Smooth muscle cell of the brain vasculature (primary cell): Measurements from ENCODE around the gene RPS6KA2.

Experiments
- DNase-seq: peaks from one replicate; pipeline ENCODE4 v3.0.0-alpha.2; 2012; ENCODE audit warnings: low read depth, low spot score

Gene RPS6KA2

DNA sequence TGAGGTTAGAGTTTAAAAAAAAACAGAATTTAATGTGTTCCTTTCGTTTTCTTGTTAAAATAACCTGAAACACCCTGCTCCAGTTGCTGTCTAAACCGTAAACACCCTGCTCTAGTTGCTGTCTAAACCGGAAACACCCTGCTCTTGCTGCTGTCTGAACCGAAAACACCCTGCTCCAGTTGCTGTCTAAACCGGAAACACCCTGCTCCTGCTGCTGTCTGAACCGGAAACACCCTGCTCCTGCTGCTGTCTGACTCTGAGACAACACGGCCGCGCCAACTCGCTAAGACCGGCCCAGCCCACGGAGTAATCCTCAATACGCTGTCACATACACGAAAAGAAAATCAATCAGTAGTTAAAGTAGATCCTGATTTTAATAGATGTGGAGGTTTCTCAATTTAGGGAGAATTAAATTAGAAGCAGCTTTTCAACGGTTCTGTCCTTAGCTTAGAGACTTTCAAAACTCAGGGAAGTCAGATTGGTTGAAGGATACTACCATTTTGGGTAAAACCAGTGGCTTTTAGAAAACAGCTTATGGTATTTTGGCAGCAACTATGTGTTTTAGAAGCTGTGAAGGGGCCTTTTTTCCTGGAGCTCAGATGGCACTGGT, 138.9 kb downstream of the RPS6KA2 start:
- DNase-seq, result peak; percentile 10

DNA sequence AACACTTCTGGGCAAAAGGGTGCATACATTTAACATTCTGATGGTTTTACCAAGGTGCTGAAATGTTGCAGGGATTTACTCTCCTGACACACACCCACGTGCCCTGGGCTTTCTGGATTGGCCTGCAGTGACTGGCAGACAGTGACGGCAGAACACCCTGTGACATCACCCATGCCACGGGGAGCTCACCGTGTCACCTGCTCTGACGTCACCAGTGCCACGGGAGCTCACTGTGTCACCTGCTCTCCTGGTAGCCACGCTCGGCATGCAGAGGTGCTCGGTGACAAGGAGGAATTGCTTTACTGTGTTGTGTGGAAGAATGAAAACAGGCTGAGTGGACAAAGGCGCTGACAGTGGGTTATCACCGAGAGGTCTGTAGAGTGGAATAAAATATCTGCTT, 139.9 kb downstream of the RPS6KA2 start:
- DNase-seq, result no peak

DNA sequence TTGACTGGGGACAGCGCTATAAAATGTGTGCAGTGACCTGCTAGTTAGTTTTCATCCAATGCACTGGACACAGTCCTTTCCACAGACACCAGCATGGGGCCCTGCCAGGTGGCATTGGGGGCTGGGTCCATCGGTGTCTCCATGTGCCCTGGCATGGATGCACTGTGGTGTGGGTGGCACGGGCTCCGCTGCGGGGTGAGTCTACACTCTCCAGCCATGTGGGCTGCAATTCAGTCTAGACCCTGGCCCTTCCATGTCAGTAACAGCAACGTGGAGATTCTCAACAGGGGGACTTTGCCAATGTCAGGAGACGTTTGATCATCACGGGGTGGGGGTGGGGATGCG, 140.5 kb downstream of the RPS6KA2 start:
- no peak for DNase-seq

GRCh38 chr6:166485651-166486535, 141.2 kb downstream of the RPS6KA2 start:
- DNase-seq, result no peak

GRCh38 chr6:166484863-166485262, 142.2 kb downstream of the RPS6KA2 start:
- DNase-seq, result no peak

- DNase-seq, result no peak
These were observed 143.3 kb downstream of the RPS6KA2 start for GRCh38 chr6:166483573-166484250.

DNA sequence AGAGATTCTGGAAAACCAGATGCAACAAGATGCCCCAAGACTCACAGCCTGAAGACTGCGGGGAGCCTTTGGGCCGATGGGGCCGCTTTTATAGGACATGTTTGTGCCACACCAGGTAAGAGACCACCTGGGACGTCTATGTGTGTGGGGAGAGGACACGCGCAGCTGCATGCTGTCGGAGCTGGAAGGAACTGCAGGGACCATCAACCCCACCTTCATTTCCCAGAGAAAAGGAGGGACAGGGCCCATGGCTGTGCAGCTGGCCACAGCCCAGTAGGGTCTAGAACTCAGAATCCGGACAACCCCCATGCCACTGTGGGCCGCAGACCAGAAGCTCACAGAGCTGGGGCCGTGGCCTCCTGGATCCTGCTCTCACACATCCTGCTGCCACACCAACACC, 144.0 kb downstream of the RPS6KA2 start:
- DNase-seq, result no peak

DNA sequence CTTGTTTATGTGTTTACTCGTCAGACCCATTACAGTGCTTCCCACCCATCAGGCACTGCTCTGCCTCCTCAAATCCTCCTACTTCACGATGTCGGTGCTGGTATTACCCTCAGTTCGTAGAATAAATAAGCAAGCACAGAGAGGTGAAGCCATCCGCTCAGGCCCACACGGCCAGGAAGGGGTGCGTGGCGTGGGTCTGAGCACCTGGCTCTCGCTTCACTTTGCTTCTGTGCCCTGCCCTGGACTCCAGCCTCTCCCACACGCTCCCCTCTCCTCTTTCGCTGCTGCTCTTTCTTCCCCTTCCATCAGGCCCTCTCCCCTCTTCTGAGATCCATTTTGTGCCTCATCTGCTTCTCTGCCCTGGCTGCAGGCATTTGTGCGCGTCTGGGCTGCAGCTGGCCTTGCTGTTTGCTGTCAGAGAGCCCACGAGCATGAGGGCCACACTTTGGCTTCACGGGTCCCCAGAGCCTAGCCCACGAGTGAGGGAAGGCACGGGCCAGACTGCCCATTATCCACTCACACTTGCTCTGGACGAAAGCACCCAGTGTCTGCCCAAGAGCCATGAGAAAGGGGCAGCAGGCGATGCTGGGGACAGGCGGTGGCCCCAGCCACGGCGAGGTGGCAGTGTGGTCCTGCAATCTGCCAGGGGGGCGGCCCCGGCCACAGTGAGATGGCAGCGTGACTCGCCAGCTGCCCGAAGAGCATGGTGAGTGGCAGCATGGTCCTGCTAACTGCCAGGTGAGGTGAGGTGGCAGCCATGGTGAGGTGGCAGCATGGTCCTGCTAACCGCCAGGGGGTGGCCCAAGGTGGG, 148.1 kb downstream of the RPS6KA2 start:
- DNase-seq, result no peak

DNA sequence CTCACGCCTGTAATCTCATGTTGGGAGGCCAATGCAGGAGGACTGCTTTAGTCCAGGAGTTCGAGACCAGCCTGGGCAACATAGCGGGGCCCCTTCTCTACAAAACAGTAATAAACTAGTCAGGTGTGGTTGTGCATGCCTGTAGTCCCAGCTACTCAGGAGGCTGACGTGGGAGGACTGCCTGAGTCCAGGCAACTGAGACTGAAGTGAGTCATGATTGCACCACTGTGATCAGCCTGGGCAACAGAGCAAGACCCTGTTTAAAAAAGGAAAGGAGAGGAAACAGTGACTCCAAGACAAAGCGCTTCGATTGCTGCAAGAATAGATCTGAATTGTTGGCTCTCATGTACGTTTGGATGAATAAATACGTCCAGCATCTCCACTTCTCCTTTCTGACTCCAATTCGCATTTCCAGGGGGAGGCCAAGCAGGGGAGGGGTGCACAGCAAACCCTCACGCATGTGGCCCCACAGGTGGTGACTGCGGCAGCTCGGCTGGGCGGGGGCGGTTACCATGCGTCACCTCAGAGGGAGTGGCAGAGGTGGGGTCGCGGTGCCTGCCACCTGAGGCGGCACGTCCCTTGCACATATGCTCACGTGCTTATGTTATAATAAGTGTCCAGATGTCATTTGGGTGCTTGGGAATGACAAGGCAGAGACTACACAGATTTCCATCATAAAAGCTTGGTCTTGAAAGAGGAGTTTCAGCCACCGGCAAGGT, 149.2 kb downstream of the RPS6KA2 start:
- no peak for DNase-seq

GRCh38 chr6:166476634-166477215, 150.3 kb downstream of the RPS6KA2 start:
- DNase-seq, result no peak

GRCh38 chr6:166476061-166476591, 150.9 kb downstream of the RPS6KA2 start:
- no peak for DNase-seq

- no peak for DNase-seq
These were observed 152.1 kb downstream of the RPS6KA2 start for GRCh38 chr6:166474721-166475565.

- no peak for DNase-seq
These were observed 153.0 kb downstream of the RPS6KA2 start for GRCh38 chr6:166473886-166474571.

- no peak for DNase-seq
These were observed 154.4 kb downstream of the RPS6KA2 start for GRCh38 chr6:166472636-166473035.

GRCh38 chr6:166471797-166472260, 155.2 kb downstream of the RPS6KA2 start:
- DNase-seq, result no peak

- DNase-seq, result no peak
These were observed 156.1 kb downstream of the RPS6KA2 start for GRCh38 chr6:166470863-166471410.

- DNase-seq, result no peak
These were observed 156.8 kb downstream of the RPS6KA2 start for GRCh38 chr6:166470029-166470862.
